HepG2 (cell line): ENCODE measurements around the gene FAM114A2. TPM values are rescaled to one million over a fixed set of nuclear protein-coding genes. Genes with fewer than 3 reads are reported as not detected.

Source experiments
- ATAC-seq: fragments of 200-7000 bp; cut with Tn5 transposase; 3 replicates; pipeline ENCODE4 v1.9.1; 2020; ENCODE audit warnings: mild to moderate bottlenecking, moderate library complexity
- BruUV-seq: library from RNA; stranded (reverse); fragments of 400-500 nt; replicated peaks from 2 replicates; lab custom pipeline; 2021; lab: Mats Ljungman, UMichigan
- CTCF ChIA-PET: fragments of 300-600 bp; formaldehyde crosslinking; extraction: SDS; loops from one replicate; lab custom pipeline; 2021; ENCODE audit warnings: low total read pairs, inconsistent platforms, low intra/inter-chr PET ratio; lab: Yijun Ruan, JAX
- POLR2A ChIA-PET: fragments of 350-600 bp; sonication (Branson Sonifier 250); formaldehyde crosslinking; loops from one replicate; lab custom pipeline; 2020; ENCODE audit warnings: antibody characterized with exemption, inconsistent platforms; lab: Yijun Ruan, JAX
- DNase-seq: peaks from one replicate; pipeline ENCODE4 v3.0.0-alpha.2; 2015; ENCODE audit warnings: low spot score
- FAIRE-seq: peaks from 3 replicates; lab custom pipeline; 2011; peaks lifted over from hg19 to GRCh38; lab: Jason Lieb, UNC
- H2AFZ ChIP-seq: one replicate; pipeline ENCODE4 v1.6.1; 2011; ENCODE audit warnings: low read length, inconsistent platforms
- H3K27ac ChIP-seq: fragments of 300-600 bp; 3 replicates; pipeline ENCODE4 v1.8.0; 2011; ENCODE audit warnings: mixed run types, mild to moderate bottlenecking, mixed read lengths, low read length, inconsistent platforms; ENCODE audit not compliant: insufficient read depth; ENCODE audit errors: extremely low read length
- H3K27me3 ChIP-seq, 2 experiments: fragments of 200-600 bp in 1 of 2; 2 replicates in 1 of 2; 3 replicates in 1 of 2; pipeline versions ENCODE4 v1.6.0 to v1.8.0; 2011; ENCODE audit warnings: low read length in 2 of 2, mild to moderate bottlenecking in 2 of 2, moderate library complexity in 2 of 2, inconsistent platforms in 1 of 2; ENCODE audit not compliant: insufficient read depth in 2 of 2, control insufficient read depth in 1 of 2
- H3K36me3 ChIP-seq, 2 experiments: fragments of 200-600 bp in 1 of 2; replicated peaks in 1 of 2; 2 replicates in 1 of 2; 3 replicates in 1 of 2; pipeline versions ENCODE4 v1.5.1 to v1.8.0; 2011; ENCODE audit warnings: low read length in 2 of 2, inconsistent platforms in 1 of 2; ENCODE audit not compliant: insufficient read depth in 2 of 2, control insufficient read depth in 1 of 2
- H3K4me1 ChIP-seq: 2 replicates; pipeline ENCODE4 v1.5.1; 2012; ENCODE audit warnings: low read length, inconsistent platforms; ENCODE audit not compliant: insufficient read depth
- H3K4me2 ChIP-seq: 2 replicates; pipeline ENCODE4 v1.6.0; 2011; ENCODE audit warnings: low read depth, low read length, inconsistent platforms
- H3K4me3 ChIP-seq, 3 experiments: fragments of 200-600 bp in 1 of 3; sonication (generic), shearing (Covaris generic) in 1 of 3; replicated peaks in 1 of 3; 2 replicates each; pipeline ENCODE4 v1.5.1; 2011 to 2016; ENCODE audit warnings: low read length in 3 of 3, inconsistent platforms in 2 of 3, low read depth in 2 of 3, mild to moderate bottlenecking in 2 of 3, control low read depth in 1 of 3, mixed read lengths in 1 of 3; ENCODE audit not compliant: insufficient read depth in 1 of 3
- H3K79me2 ChIP-seq: one replicate; pipeline ENCODE4 v1.6.1; 2011; ENCODE audit warnings: low read length, inconsistent platforms; ENCODE audit not compliant: insufficient read depth
- H3K9ac ChIP-seq: 2 replicates; pipeline ENCODE4 v1.6.0; 2011; ENCODE audit warnings: mild to moderate bottlenecking, low read depth, low read length, inconsistent platforms; ENCODE audit not compliant: insufficient read depth
- H3K9me3 ChIP-seq: 2 replicates; pipeline ENCODE4 v1.5.1; 2012; ENCODE audit warnings: mild to moderate bottlenecking, low read length
- H4K20me1 ChIP-seq: 2 replicates; pipeline ENCODE4 v1.6.0; 2011; ENCODE audit warnings: inconsistent platforms, mild to moderate bottlenecking, low read length, moderate library complexity; ENCODE audit not compliant: insufficient read depth
- CTCF ChIP-seq: sonication (generic); formaldehyde crosslinking; IDR thresholded peaks from 2 replicates; pipeline ENCODE4 v1.5.0; 2020; ENCODE audit warnings: mild to moderate bottlenecking, missing genetic modification reagents, moderate library complexity
- RAD21 ChIP-seq: fragments of 450-650 bp; formaldehyde crosslinking; IDR thresholded peaks from 2 replicates; pipeline ENCODE4 v1.5.0; 2020; ENCODE audit warnings: mild to moderate bottlenecking
- SKI ChIP-seq: fragments of 450-650 bp; IDR thresholded peaks from one replicate; pipeline ENCODE4 v1.6.1; 2018; ENCODE audit warnings: mild to moderate bottlenecking; ENCODE audit not compliant: partially characterized antibody
- SMC3 ChIP-seq: IDR thresholded peaks from 2 replicates; pipeline ENCODE4 v1.6.1; 2011; ENCODE audit warnings: low read length, improper control_type of control experiment
- STAG1 ChIP-seq: sonication (generic); formaldehyde crosslinking; IDR thresholded peaks from 2 replicates; pipeline ENCODE4 v1.4.0; 2020; ENCODE audit warnings: missing genetic modification reagents
- WGBS: methylation state at CpG from one replicate; pipeline ENCODE4 v1.1.6; 2017; ENCODE audit warnings: low lambda C conversion rate; 5-methylcytosine and 5-hydroxymethylcytosine counted together
- in situ Hi-C: cut with HindIII; loops from 2 replicates; pipeline ENCODE4 v1.10.0; 2017; ENCODE audit warnings: low pct_unique_long_range_greater_than_20kb; ENCODE audit not compliant: extremely low pct_ligation_motif_present
- intact Hi-C: fragments of 100-400 bp; cut with micrococcal nuclease; formaldehyde crosslinking; loops from one replicate; pipeline ENCODE4 v1.10.0; 2022; ENCODE audit not compliant: unreplicated experiment
- polyA plus RNA-seq, 8 experiments: library from polyadenylated mRNA; depleted of rRNA in 3 of 8; stranded (reverse) in 7 of 8; unstranded in 1 of 8; fragments of >200 nt; fragmentation: Illumina TruSeq in 4 of 8; extraction: Trizol in 4 of 8; gene quantifications; 2 replicates each; pipeline versions ENCODE4 v1.2.1 to v1.2.3, GENCODE V29; 2011 to 2016; ENCODE audit warnings: low read depth in 4 of 8, missing spikeins in 1 of 8, mixed read lengths in 1 of 8; ENCODE audit not compliant: insufficient read depth in 1 of 8
- total RNA-seq, 5 experiments: library from RNA; depleted of rRNA; stranded (reverse); fragments of >200 nt; fragmentation: Illumina TruSeq; extraction: Trizol; gene quantifications; 2 replicates each; pipeline ENCODE4 v1.2.3, GENCODE V29; 2016; ENCODE audit warnings: low read depth in 1 of 5

The FAM114A2 gene
- total and polyA plus RNA-seq, 2 of the 13 experiments (the other 11 are each of a cell fraction or from before 2014, with no cell fraction given), result 6.9 to 11.4 TPM

GRCh38 chr5:153964880-153965645 is 73.6 kb downstream of the FAM114A2 start:
- TF ChIP-seq SKI (no peak), CTCF (CRISPR knock-in tag) (peak; percentile 89), STAG1 (CRISPR knock-in tag) (peak; percentile 92), SMC3 (peak; percentile 88), RAD21 (peak; percentile 82)
- POLR2A ChIA-PET, result no interaction called here
- Histone ChIP-seq H4K20me1 (no peaks in the 10 kb centered on the region), H3K27me3 (no peaks in the 10 kb centered on the region), H3K27ac (no peak overlapping the region), H3K4me3 (no peak overlapping the region), H3K4me2 (peak overlapping the region; percentile 32; the same call in 1 of the 2 replicates), H3K9me3 (no peaks in the 10 kb centered on the region), H3K4me1 (no peaks in the 10 kb centered on the region), H3K9ac (no peak overlapping the region), H3K79me2 (no peaks in the 10 kb centered on the region), H2AFZ (no peak overlapping the region), H3K36me3 (no peaks in the 10 kb centered on the region)
- DNase-seq, result peak; percentile 55
- intact Hi-C loops (loop anchor here (1.0 kb wide), 1 partner anchor 1405 kb away; no protein-coding TSS in a partner anchor), in situ Hi-C loops (loop anchor here (5.0 kb wide), 2 partner anchors 468 to 1433 kb away; no protein-coding TSS in a partner anchor)
- 5% methylated on average over 10 of the region's 10 CpGs for WGBS
- peak; percentile 94 for ATAC-seq
- CTCF ChIA-PET, result interaction anchor here (1.7 to 3.1 kb wide), 3 partner anchors 468 to 1432 kb away, joined by 13 to 29 read pairs (median 13); no protein-coding TSS in a partner anchor
- no TSS peak for BruUV-seq
- peak; percentile 74 for FAIRE-seq
